HepG2 (cell line): ENCODE results near the gene VARS1. TPM values are rescaled to one million over a fixed set of nuclear protein-coding genes. Genes with fewer than 3 reads are reported as not detected.

Experiments
- CBX5 ChIP-seq: sonication (generic); formaldehyde crosslinking; IDR thresholded peaks from 2 replicates; pipeline ENCODE4 v1.4.0; 2020; ENCODE audit warnings: missing genetic modification reagents, borderline replicate concordance
- CENPX ChIP-seq: sonication (generic); formaldehyde crosslinking; IDR thresholded peaks from 2 replicates; pipeline ENCODE4 v1.9.0; 2021; ENCODE audit warnings: mild to moderate bottlenecking, missing genetic modification reagents, moderate library complexity
- FOSL2 ChIP-seq: sonication (generic); formaldehyde crosslinking; IDR thresholded peaks from 2 replicates; pipeline ENCODE4 v1.4.0; 2020; ENCODE audit warnings: missing genetic modification reagents
- GTF2F1 ChIP-seq: fragments of 150-350 bp; IDR thresholded peaks from 2 replicates; pipeline ENCODE4 v1.6.1; 2014; ENCODE audit warnings: low read length
- HMG20B ChIP-seq: conservative IDR thresholded peaks from 2 replicates; pipeline ENCODE4 v1.6.1; 2016; ENCODE audit warnings: missing genetic modification reagents, missing compliant biosample characterization
- MEIS2 ChIP-seq: sonication (generic); formaldehyde crosslinking; IDR thresholded peaks from 2 replicates; pipeline ENCODE4 v1.9.0; 2021; ENCODE audit warnings: mild to moderate bottlenecking, missing genetic modification reagents
- NFE2L2 ChIP-seq: fragments of 150-350 bp; IDR thresholded peaks from 2 replicates; pipeline ENCODE4 v1.6.1; 2014; ENCODE audit warnings: low read length
- RBAK ChIP-seq: sonication (generic); formaldehyde crosslinking; IDR thresholded peaks from 2 replicates; pipeline ENCODE4 v1.5.1; 2020; ENCODE audit warnings: mild to moderate bottlenecking, missing genetic modification reagents
- RELA ChIP-seq: sonication (generic); formaldehyde crosslinking; IDR thresholded peaks from 2 replicates; pipeline ENCODE4 v1.4.0; 2020; ENCODE audit warnings: missing genetic modification reagents
- RORA ChIP-seq: sonication (generic); formaldehyde crosslinking; IDR thresholded peaks from 2 replicates; pipeline ENCODE4 v1.5.0; 2020; ENCODE audit warnings: mild to moderate bottlenecking, missing genetic modification reagents, moderate library complexity
- SMARCE1 ChIP-seq: fragments of 450-650 bp; IDR thresholded peaks from 2 replicates; pipeline ENCODE4 v1.6.1; 2017; ENCODE audit warnings: borderline replicate concordance
- SOX13 ChIP-seq, 3 experiments: fragments of 450-650 bp in 1 of 3; sonication (generic) in 1 of 3; formaldehyde crosslinking in 1 of 3; IDR thresholded peaks in 2 of 3; conservative IDR thresholded peaks in 1 of 3; 2 replicates each; pipeline versions ENCODE4 v1.5.0 to v1.6.1; 2016 to 2020; ENCODE audit warnings: antibody characterized with exemption in 1 of 3, mild to moderate bottlenecking in 1 of 3, missing compliant biosample characterization in 1 of 3, missing genetic modification reagents in 1 of 3, moderate library complexity in 1 of 3
- SP4 ChIP-seq: sonication (generic); formaldehyde crosslinking; IDR thresholded peaks from 2 replicates; pipeline ENCODE4 v1.8.1; 2023; ENCODE audit warnings: mild to moderate bottlenecking, missing genetic modification reagents
- ZEB1 ChIP-seq: IDR thresholded peaks from 2 replicates; pipeline ENCODE4 v1.6.1; 2012; ENCODE audit warnings: mild to moderate bottlenecking, low read depth, inconsistent platforms; ENCODE audit not compliant: insufficient replicate concordance
- ZFP41 ChIP-seq: sonication (generic); formaldehyde crosslinking; IDR thresholded peaks from 2 replicates; pipeline ENCODE4 v1.4.0; 2020; ENCODE audit warnings: mild to moderate bottlenecking, missing genetic modification reagents, borderline replicate concordance
- ZMYM4 ChIP-seq: sonication (generic); formaldehyde crosslinking; IDR thresholded peaks from 2 replicates; pipeline ENCODE4 v1.8.1; 2023; ENCODE audit warnings: mild to moderate bottlenecking, missing genetic modification reagents
- ZNF256 ChIP-seq: sonication (generic); formaldehyde crosslinking; conservative IDR thresholded peaks from 2 replicates; pipeline ENCODE4 v1.4.0; 2020; ENCODE audit warnings: missing genetic modification reagents
- ZNF317 ChIP-seq: sonication (generic); formaldehyde crosslinking; IDR thresholded peaks from 2 replicates; pipeline ENCODE4 v1.5.0; 2020; ENCODE audit warnings: mild to moderate bottlenecking, missing genetic modification reagents
- ZNF331 ChIP-seq: sonication (generic); formaldehyde crosslinking; IDR thresholded peaks from 2 replicates; pipeline ENCODE4 v1.4.0; 2020; ENCODE audit warnings: missing genetic modification reagents
- ZNF510 ChIP-seq: sonication (generic); formaldehyde crosslinking; IDR thresholded peaks from 2 replicates; pipeline ENCODE4 v1.4.0; 2020; ENCODE audit warnings: low read depth, mild to moderate bottlenecking, missing genetic modification reagents
- ZNF569 ChIP-seq: sonication (generic); formaldehyde crosslinking; IDR thresholded peaks from 2 replicates; pipeline ENCODE4 v1.5.0; 2020; ENCODE audit warnings: mild to moderate bottlenecking, missing genetic modification reagents, moderate library complexity, borderline replicate concordance
- polyA plus RNA-seq, 8 experiments: library from polyadenylated mRNA; depleted of rRNA in 3 of 8; stranded (reverse) in 7 of 8; unstranded in 1 of 8; fragments of >200 nt; fragmentation: Illumina TruSeq in 4 of 8; extraction: Trizol in 4 of 8; gene quantifications; 2 replicates each; pipeline versions ENCODE4 v1.2.1 to v1.2.3, GENCODE V29; 2011 to 2016; ENCODE audit warnings: low read depth in 4 of 8, missing spikeins in 1 of 8, mixed read lengths in 1 of 8; ENCODE audit not compliant: insufficient read depth in 1 of 8
- total RNA-seq, 5 experiments: library from RNA; depleted of rRNA; stranded (reverse); fragments of >200 nt; fragmentation: Illumina TruSeq; extraction: Trizol; gene quantifications; 2 replicates each; pipeline ENCODE4 v1.2.3, GENCODE V29; 2016; ENCODE audit warnings: low read depth in 1 of 5
- TF ChIP-seq, protein P1 (sequence below): sonication (generic); formaldehyde crosslinking; IDR thresholded peaks from 2 replicates; pipeline ENCODE4 v1.5.1; 2020; ENCODE audit warnings: mild to moderate bottlenecking, missing genetic modification reagents, moderate library complexity
- TF ChIP-seq, protein P2 (sequence below): sonication (generic); formaldehyde crosslinking; IDR thresholded peaks from 2 replicates; pipeline ENCODE4 v1.8.1; 2023; ENCODE audit warnings: missing genetic modification reagents, mild to moderate bottlenecking, borderline replicate concordance
- TF ChIP-seq, protein P3 (sequence below): sonication (generic); formaldehyde crosslinking; IDR thresholded peaks from 2 replicates; pipeline ENCODE4 v1.5.0; 2020; ENCODE audit warnings: missing genetic modification reagents

VARS1 gene
- total and polyA plus RNA-seq, 2 of the 13 experiments (the other 11 are each of a cell fraction or from before 2014, with no cell fraction given), result 14.7 to 56.1 TPM

DNA sequence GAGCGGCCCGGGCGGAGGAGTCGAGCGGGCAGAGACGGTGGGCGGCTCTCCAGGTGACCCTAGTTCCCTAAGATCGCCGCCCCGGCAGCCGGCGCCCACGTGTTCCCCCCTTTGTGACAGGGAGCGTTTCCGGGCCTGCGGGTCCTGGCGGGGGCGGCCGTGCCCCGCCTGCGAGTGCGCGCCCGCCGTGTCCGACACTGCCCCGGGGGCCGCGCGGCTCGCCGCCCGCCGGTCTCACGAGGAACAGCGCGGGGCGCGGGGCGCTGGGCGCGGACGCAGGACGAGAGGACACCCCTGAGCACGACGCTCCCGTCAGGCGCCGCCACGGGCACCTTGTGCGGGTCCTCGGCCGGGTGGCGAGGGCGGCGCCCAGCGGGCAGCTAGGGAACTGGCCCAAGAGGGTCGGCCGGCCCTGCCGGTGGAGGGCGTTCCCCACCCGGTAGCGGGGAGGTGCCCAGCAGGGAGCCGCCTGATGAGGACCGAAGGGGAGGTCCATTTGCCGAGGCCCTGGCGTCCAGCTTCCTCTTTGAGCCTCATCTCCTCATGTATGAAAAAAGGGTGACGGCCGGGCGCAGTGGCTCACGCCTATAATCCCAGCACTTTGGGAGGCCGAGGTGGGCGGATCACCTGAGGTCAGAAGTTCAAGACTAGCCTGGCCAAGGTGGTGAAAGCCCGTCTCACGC lies at the start of gene VARS1 (continued):
- TF ChIP-seq CENPX, result no peak
- TF ChIP-seq RORA, result no peak
- TF ChIP-seq ZNF256 (CRISPR knock-in tag), result peak; percentile 52
- peak; percentile 29 for TF ChIP-seq ZEB1
- TF ChIP-seq SP4 (CRISPR knock-in tag), result peak; percentile 90
- TF ChIP-seq, protein P1, sequence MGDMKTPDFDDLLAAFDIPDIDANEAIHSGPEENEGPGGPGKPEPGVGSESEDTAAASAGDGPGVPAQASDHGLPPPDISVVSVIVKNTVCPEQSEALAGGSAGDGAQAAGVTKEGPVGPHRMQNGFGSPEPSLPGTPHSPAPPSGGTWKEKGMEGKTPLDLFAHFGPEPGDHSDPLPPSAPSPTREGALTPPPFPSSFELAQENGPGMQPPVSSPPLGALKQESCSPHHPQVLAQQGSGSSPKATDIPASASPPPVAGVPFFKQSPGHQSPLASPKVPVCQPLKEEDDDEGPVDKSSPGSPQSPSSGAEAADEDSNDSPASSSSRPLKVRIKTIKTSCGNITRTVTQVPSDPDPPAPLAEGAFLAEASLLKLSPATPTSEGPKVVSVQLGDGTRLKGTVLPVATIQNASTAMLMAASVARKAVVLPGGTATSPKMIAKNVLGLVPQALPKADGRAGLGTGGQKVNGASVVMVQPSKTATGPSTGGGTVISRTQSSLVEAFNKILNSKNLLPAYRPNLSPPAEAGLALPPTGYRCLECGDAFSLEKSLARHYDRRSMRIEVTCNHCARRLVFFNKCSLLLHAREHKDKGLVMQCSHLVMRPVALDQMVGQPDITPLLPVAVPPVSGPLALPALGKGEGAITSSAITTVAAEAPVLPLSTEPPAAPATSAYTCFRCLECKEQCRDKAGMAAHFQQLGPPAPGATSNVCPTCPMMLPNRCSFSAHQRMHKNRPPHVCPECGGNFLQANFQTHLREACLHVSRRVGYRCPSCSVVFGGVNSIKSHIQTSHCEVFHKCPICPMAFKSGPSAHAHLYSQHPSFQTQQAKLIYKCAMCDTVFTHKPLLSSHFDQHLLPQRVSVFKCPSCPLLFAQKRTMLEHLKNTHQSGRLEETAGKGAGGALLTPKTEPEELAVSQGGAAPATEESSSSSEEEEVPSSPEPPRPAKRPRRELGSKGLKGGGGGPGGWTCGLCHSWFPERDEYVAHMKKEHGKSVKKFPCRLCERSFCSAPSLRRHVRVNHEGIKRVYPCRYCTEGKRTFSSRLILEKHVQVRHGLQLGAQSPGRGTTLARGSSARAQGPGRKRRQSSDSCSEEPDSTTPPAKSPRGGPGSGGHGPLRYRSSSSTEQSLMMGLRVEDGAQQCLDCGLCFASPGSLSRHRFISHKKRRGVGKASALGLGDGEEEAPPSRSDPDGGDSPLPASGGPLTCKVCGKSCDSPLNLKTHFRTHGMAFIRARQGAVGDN (CRISPR knock-in tag), result peak; percentile 94
- TF ChIP-seq RELA (CRISPR knock-in tag), result no peak
- TF ChIP-seq NFE2L2, result no peak
- no peak for TF ChIP-seq RBAK (CRISPR knock-in tag)
- TF ChIP-seq, protein P2, sequence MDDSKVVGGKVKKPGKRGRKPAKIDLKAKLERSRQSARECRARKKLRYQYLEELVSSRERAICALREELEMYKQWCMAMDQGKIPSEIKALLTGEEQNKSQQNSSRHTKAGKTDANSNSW (CRISPR knock-in tag), result no peak
- peak; percentile 86; the same call in 1 of the 2 replicates for TF ChIP-seq CBX5
- peak; percentile 35; the same call in 1 of the 2 replicates for TF ChIP-seq ZFP41 (CRISPR knock-in tag)
- peak; percentile 43; the same call in 1 of the 2 replicates for TF ChIP-seq FOSL2
- TF ChIP-seq, protein P3, sequence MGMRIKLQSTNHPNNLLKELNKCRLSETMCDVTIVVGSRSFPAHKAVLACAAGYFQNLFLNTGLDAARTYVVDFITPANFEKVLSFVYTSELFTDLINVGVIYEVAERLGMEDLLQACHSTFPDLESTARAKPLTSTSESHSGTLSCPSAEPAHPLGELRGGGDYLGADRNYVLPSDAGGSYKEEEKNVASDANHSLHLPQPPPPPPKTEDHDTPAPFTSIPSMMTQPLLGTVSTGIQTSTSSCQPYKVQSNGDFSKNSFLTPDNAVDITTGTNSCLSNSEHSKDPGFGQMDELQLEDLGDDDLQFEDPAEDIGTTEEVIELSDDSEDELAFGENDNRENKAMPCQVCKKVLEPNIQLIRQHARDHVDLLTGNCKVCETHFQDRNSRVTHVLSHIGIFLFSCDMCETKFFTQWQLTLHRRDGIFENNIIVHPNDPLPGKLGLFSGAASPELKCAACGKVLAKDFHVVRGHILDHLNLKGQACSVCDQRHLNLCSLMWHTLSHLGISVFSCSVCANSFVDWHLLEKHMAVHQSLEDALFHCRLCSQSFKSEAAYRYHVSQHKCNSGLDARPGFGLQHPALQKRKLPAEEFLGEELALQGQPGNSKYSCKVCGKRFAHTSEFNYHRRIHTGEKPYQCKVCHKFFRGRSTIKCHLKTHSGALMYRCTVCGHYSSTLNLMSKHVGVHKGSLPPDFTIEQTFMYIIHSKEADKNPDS (CRISPR knock-in tag), result no peak
- TF ChIP-seq ZNF331 (CRISPR knock-in tag), result peak; percentile 79
- no peak for TF ChIP-seq SOX13 (IDR thresholded peaks at IDR 0.05)
- TF ChIP-seq SOX13 (CRISPR knock-in tag; conservative IDR thresholded peaks at IDR 0.05 in 1 of 2, IDR thresholded peaks at IDR 0.05 in 1 of 2), result peak in 1 of 2 experiments; percentile 34; a peak in 2 of 4 replicates
- no peak; the same call in none of the 2 replicates for TF ChIP-seq ZNF510
- no peak; the same call in 1 of the 2 replicates for TF ChIP-seq HMG20B (CRISPR knock-in tag)
- no peak for TF ChIP-seq GTF2F1
- 0 out of 2 replicates have a peak, but pooled peaks have one; percentile 46 for TF ChIP-seq ZNF317 (CRISPR knock-in tag)
- TF ChIP-seq SMARCE1, result no peak
- TF ChIP-seq ZNF569 (CRISPR knock-in tag), result no peak
- peak; percentile 88 for TF ChIP-seq MEIS2 (CRISPR knock-in tag)
- TF ChIP-seq ZMYM4 (CRISPR knock-in tag), result peak; percentile 92
